Measurements from ENCODE around the gene ACOT7. TPM values are rescaled to one million over a fixed set of nuclear protein-coding genes. Genes with fewer than 3 reads are reported as not detected.

Gene ACOT7
- total and polyA plus RNA-seq, 2 donors from 2014 or later, result 23.0 to 135 TPM

GRCh38 chr1:6360517-6361070 is 33.0 kb downstream of the ACOT7 start:
- Histone ChIP-seq H3K36me3 (ENCODE audit: control insufficient read depth in 2 of 3, insufficient read depth in 3 of 3, low read length in 3 of 3) (no peaks in the 10 kb centered on the region), H3K9me3 (ENCODE audit: control insufficient read depth in 2 of 3, insufficient read depth in 1 of 3, low read length in 3 of 3) (no peaks in the 10 kb centered on the region), H3K9ac (ENCODE audit: low read length in 3 of 3) (peak overlapping the region in 1 of 3 donors; percentile 78), H3K4me3 (ENCODE audit: low read length in 3 of 3) (peak overlapping the region in 2 of 3 donors; percentile 26 to 42), H3K27me3 (ENCODE audit: control insufficient read depth, insufficient read depth, low read length) (no peaks in the 10 kb centered on the region), H3K4me1 (ENCODE audit: control insufficient read depth in 2 of 3, insufficient read depth in 2 of 3, low read depth in 1 of 3, low read length in 3 of 3) (peaks cover 3 to 39% (median 35%) of the 10 kb centered on the region in 3 donors), H3K27ac (ENCODE audit: low read depth in 2 of 2, low read length in 2 of 2) (peak overlapping the region; percentile 85 to 88)
- intact Hi-C loops (cut with DNase I), result no loop called here
- TF ChIP-seq, protein P1, sequence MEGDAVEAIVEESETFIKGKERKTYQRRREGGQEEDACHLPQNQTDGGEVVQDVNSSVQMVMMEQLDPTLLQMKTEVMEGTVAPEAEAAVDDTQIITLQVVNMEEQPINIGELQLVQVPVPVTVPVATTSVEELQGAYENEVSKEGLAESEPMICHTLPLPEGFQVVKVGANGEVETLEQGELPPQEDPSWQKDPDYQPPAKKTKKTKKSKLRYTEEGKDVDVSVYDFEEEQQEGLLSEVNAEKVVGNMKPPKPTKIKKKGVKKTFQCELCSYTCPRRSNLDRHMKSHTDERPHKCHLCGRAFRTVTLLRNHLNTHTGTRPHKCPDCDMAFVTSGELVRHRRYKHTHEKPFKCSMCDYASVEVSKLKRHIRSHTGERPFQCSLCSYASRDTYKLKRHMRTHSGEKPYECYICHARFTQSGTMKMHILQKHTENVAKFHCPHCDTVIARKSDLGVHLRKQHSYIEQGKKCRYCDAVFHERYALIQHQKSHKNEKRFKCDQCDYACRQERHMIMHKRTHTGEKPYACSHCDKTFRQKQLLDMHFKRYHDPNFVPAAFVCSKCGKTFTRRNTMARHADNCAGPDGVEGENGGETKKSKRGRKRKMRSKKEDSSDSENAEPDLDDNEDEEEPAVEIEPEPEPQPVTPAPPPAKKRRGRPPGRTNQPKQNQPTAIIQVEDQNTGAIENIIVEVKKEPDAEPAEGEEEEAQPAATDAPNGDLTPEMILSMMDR (IDR thresholded peaks at IDR 0.05; ENCODE audit: borderline replicate concordance, extremely low read depth, insufficient read depth), result no peak
- FAIRE-seq (no peak), DNase-seq (peak in 1 of 5 donors; percentile 50)

DNA sequence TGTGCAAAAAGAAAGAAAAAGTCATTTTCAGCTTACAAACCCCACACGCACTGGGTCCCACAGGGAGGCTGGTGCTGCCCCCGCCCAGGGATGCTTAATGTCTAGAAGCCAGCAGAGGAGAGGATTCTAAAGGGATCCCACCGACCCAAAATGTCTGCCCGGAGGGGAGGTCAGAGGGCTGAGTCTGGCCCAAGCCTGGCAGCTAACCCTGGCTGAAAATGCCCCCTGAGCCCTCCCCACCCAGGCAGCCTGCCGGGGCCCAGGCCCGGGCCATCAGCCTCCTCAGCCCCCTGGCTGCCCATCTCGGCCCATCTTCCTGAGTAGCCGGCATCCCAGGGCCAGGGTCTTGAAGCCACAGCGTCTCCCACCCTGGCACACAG is 33.5 kb downstream of the ACOT7 start:
- TF ChIP-seq, protein P1 (IDR thresholded peaks at IDR 0.05; ENCODE audit: borderline replicate concordance, extremely low read depth, insufficient read depth), result no peak
- H3K36me3 ChIP-seq (ENCODE audit: control insufficient read depth in 2 of 3, insufficient read depth in 3 of 3, low read length in 3 of 3), result no peaks in the 10 kb centered on the region
- intact Hi-C loops (cut with DNase I), result no loop called here
- H3K4me1 ChIP-seq (ENCODE audit: control insufficient read depth in 2 of 3, insufficient read depth in 2 of 3, low read depth in 1 of 3, low read length in 3 of 3), result peaks cover 3 to 39% (median 35%) of the 10 kb centered on the region in 3 donors
- DNase-seq (peak in 1 of 5 donors; percentile 51), FAIRE-seq (no peak)
- H3K9me3 ChIP-seq (ENCODE audit: control insufficient read depth in 2 of 3, insufficient read depth in 1 of 3, low read length in 3 of 3), result no peaks in the 10 kb centered on the region
- H3K9ac ChIP-seq (ENCODE audit: low read length in 3 of 3), result peak overlapping the region in 2 of 3 donors; percentile 50 to 78
- peak overlapping the region; percentile 85 to 88 for H3K27ac ChIP-seq (ENCODE audit: low read depth in 2 of 2, low read length in 2 of 2)
- no peaks in the 10 kb centered on the region for H3K27me3 ChIP-seq (ENCODE audit: control insufficient read depth, insufficient read depth, low read length)
- peak overlapping the region in 2 of 3 donors; percentile 26 to 42 for H3K4me3 ChIP-seq (ENCODE audit: low read length in 3 of 3)

DNA sequence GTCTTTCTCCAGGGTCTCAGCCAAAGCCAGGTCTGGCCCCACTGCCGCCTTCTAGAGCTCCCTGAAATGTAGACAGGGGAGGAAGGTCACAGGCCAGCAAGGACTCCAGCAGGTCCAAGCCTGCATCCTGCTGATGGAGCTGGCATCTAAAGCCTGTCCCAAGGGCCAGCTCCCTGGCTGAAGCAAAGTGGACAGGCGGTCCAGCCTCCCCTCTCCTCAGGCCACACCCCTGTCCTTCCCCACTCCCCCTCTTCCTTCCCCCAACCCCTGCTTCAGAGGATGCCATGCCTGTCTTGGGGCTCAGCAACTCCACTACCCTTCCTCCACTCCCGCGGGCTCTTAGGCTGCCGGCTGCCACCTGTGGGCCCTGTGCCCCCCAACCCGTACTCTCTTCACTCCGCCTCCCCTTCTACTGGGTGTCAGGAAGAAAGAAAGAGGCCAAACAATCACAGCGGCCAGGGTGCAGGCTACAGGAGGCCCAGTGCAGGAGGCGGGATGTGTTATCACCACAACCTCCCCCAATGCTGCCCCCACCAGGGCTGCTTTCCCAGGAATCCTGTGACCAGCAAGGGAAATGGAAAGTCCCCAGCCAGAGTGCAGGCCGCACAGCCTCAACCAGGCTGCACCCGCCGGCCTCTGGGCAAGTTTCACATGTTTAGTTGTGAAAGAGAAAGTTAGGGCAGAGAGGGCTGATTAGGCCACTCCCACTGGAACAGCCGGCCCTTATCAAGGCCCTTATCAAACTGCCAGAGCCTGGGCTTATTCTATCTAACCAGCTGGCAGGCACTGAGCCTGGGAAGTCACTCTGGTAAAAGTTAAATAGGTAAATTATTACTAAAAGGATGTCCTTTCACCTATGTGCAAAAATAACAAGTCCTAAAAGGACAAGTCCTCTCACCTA is 34.1 kb downstream of the ACOT7 start:
- TF ChIP-seq, protein P1 (IDR thresholded peaks at IDR 0.05; ENCODE audit: borderline replicate concordance, extremely low read depth, insufficient read depth), result no peak
- peak overlapping the region; percentile 85 to 88 for H3K27ac ChIP-seq (ENCODE audit: low read depth in 2 of 2, low read length in 2 of 2)
- H3K9me3 ChIP-seq (ENCODE audit: control insufficient read depth in 2 of 3, insufficient read depth in 1 of 3, low read length in 3 of 3), result no peaks in the 10 kb centered on the region
- DNase-seq (peak; percentile 83 to 95 (median 83)), FAIRE-seq (no peak)
- H3K27me3 ChIP-seq (ENCODE audit: control insufficient read depth, insufficient read depth, low read length), result no peaks in the 10 kb centered on the region
- H3K4me3 ChIP-seq (ENCODE audit: low read length in 3 of 3), result peak overlapping the region in 1 of 3 donors; percentile 42
- peak overlapping the region in 2 of 3 donors; percentile 50 to 78 for H3K9ac ChIP-seq (ENCODE audit: low read length in 3 of 3)
- no peaks in the 10 kb centered on the region for H3K36me3 ChIP-seq (ENCODE audit: control insufficient read depth in 2 of 3, insufficient read depth in 3 of 3, low read length in 3 of 3)
- peaks cover 3 to 39% (median 35%) of the 10 kb centered on the region in 3 donors for H3K4me1 ChIP-seq (ENCODE audit: control insufficient read depth in 2 of 3, insufficient read depth in 2 of 3, low read depth in 1 of 3, low read length in 3 of 3)
- intact Hi-C loops (cut with DNase I), result no loop called here

Data from kidney (tissue), 14 donors.